ENCODE results near the gene FAM181A.

- TF ChIP-seq CTCF (IDR thresholded peaks at IDR 0.05) (no peak), POLR2AphosphoS5 (IDR thresholded peaks at IDR 0.05; ENCODE audit: low read depth, low read length) (no peak), REST (IDR thresholded peaks at IDR 0.05; ENCODE audit: insufficient read depth in 1 of 2, low read depth in 2 of 2, low read length in 1 of 2) (no peak), TCF7L2 (IDR thresholded peaks at IDR 0.05; ENCODE audit: low read depth, low read length) (no peak)
Measured at GRCh38 chr14:93929048-93929535, 1.9 kb downstream of the FAM181A start.

Measured in Panc1 (cell line).